ENCODE measurements around the gene MYO9B.
"Not testable (repeated sequence)": the region's sequence is repeated elsewhere in the genome, so short reads cannot be mapped to it uniquely, and the experiment has no call there.

The MYO9B gene

DNA sequence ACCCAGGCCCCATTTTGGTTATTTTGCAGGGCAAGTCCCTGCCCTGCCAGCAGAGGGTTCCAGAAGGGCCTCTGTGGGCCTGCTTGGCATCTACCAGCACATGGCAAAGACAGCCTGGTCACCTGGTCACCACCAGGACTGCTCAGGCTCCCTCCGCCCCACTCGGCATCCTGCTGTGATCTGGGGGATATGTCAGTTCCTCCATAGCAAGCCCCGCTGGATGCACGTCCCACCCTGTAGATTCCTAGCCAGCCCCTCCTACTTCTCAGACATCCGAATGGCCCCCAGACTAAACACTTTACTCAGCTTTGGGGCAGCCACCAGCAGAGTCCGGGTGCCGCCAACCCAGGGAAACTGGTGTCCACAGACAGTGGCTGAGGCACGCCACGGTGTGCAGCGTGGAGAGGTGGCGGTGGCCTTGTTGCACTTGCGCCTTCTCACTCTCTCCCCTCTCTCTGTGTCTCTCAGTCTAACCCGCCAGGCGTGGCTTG lies 107.7 kb downstream of the MYO9B start:
- no peak for DNase-seq

DNA sequence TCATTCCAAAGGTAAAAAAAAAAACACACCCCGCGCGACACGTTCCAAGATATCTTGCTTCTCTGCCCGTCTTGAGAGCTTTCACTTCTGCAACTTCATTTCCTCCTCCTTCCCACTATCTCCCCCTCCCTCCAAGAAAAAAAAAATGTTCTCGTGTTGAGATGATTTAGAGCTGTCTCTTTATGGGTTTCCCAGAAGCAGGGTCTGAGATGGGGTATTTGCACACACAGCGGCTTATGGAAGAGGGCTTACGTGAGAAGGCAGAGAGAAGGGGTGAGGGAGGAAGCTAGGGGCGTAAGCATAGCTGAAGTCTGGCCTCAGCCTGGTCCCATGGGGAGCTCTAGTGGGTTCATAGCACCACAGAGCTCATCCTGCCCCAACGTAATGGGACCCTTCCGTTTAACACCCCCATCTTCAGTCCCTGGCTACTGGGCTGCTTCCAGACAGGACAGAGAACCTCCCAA lies 108.3 kb downstream of the MYO9B start:
- DNase-seq, result no peak

DNA sequence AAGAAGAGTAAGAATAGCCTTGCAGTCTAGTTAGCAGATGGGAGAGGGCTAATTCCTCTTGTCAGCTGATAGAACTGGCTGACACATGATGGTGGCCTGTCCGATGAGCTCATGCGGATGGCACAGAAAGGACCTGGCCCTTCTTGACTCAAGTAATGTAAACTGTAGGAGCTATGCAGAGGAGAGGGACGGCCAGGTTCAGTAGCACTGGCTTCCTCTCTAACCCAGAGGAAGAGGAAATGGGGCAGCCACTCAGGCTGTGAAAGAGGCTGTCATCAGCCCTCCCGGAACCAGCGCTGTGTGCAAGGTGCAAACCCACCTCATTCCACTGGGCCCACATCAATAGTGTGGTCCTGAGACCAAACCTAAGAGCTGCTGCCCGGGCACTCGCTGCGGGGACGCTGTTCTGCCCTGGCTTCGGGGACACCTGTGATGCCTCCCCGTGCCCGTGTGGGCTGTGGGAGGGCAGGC lies 108.8 kb downstream of the MYO9B start:
- DNase-seq, result no peak

DNA sequence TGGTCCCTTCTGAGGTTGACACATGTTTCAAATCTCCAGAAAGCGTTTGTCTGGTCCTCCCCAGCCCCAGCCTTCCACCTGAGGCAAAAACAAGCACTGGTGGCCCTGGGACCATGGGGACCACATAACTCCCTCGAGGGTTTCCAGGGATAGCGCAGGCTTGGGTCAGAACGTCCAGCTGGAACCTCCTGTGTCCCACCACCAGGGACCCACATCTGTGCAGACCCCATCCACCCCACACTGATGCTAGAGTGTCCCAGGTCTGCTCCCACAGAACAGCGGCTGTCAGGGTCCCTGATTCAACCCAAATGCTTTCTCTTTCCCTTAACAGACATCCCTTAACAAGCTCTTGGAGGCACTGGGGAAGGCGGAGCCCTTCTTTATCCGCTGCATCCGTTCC lies 110.0 kb downstream of the MYO9B start:
- DNase-seq, result no peak

DNA sequence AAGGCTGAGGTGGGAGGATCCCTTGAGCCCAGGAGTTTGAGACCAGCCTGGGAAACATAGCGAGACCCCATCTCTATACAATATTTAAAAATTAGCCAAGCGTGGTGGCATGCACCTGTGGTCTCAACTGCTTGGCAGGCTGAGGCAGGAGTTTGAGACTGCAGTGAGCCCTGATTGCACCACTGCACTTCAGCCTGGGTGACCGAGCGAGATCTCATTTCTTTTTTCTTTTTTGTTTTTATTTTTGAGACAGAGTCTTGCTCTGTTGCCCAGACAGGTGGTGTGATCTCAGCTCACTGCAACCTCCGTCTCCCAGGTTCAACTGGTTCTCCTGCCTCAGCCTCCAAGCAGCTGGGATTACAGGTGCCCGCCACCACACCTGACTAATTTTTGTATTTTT lies 116.2 kb downstream of the MYO9B start:
- not testable (repeated sequence) for DNase-seq

DNA sequence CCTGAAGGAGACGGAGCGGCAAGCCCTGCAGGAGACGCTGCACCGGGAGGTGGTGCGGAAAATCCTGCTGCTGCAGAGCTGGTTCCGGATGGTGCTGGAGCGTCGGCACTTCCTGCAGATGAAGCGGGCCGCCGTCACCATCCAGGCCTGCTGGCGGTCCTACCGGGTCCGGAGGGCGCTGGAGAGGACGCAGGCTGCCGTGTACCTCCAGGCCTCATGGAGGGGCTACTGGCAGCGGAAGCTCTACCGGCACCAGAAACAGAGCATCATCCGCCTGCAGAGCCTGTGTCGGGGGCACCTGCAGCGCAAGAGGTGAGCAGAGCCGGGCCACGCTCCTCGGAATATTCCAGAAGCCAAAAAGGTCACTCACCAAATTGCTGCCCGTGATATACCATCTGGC lies 117.2 kb downstream of the MYO9B start:
- no peak for DNase-seq

DNA sequence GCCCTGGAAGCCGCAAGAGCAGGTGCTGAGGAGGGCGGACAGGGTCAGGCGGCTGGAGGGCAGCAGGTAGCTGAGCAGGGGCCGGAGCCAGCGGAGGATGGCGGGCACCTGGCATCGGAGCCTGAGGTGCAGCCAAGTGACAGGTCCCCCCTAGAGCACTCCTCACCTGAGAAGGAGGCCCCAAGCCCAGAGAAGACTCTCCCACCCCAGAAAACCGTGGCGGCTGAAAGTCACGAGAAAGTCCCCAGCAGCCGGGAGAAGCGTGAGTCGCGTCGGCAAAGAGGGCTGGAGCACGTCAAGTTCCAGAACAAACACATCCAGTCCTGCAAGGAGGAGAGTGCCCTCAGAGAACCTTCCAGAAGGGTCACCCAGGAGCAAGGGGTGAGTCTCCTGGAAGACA lies 119.0 kb downstream of the MYO9B start:
- DNase-seq, result no peak

DNA sequence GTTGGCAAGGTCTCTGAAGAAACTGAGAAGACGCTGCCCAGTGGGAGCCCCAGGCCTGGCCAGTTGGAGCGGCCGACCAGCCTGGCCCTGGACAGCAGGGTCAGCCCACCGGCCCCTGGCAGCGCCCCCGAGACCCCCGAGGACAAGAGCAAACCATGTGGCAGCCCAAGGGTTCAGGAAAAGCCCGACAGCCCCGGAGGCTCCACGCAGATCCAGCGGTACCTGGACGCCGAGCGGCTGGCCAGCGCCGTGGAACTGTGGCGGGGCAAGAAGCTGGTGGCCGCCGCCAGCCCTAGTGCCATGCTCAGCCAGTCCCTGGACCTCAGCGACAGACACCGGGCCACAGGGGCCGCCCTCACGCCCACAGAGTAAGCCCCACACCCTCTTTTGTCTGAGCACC lies 119.5 kb downstream of the MYO9B start:
- DNase-seq, result no peak

DNA sequence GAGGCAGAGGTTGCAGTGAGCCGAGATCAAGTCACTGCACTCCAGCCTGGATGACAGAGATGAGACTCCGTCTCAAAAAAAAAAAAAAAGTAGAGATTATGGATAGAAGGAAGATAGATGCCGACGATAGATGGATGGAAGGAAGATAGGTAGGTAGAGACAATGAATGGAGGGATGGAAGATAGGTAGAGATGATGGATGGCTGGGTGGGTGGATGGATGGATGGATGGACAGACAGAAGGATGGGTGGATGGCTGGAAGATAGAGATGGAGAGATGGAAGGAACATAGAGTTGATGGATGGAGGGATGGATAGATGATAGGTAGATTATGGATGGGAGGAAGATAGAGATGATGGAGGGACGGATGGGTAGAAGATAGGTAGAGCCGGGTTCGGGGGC lies 121.0 kb downstream of the MYO9B start:
- no peak for DNase-seq

DNA sequence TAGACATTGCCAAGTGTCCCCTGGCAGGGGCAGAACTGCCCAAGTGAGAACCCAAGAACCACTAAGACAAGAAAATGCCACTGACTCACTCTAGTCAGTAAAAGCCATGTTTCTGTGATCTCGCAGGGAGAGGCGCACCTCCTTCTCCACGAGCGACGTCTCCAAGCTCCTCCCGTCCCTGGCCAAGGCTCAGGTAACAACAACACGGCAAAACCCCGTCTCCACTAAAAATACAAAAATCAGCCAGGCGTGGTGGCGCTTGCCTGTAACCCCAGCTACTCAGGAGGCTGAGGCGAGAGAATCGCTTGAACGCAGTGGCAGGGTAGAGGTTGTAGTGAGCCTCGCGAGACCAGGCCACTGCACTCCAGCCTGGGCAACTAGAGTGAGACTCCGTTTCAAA lies 122.1 kb downstream of the MYO9B start:
- DNase-seq, result no peak

DNA sequence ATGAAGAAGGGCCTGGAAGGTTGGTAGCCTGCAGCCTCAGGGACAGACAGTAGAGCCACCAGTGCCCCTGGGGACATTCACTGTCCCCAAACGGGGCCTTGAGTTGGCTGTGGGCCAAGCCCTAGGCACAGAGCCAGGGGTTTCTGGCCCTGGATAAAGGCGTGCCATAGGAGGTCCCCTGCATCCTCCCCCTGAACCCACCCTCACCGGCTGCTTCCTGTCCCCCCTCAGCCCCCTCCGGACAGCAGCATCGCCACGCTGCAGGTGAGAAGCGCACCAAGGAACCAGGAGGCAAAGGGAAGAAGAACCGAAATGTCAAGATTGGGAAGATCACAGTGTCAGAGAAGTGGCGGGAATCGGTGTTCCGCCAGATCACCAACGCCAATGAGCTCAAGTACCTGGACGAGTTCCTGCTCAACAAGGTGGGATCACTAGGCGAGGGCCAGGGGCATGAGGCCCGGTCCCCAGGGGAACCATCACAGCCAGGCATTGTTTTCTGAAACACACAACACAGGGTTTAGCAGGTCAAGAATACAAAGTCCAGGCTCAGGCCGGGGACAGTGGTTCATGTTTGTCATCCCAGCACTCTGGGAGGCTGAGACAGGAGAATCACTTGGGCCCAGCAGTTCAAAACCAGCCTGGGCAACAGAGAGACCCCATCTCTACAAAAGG lies 125.0 kb downstream of the MYO9B start:
- no peak for DNase-seq

DNA sequence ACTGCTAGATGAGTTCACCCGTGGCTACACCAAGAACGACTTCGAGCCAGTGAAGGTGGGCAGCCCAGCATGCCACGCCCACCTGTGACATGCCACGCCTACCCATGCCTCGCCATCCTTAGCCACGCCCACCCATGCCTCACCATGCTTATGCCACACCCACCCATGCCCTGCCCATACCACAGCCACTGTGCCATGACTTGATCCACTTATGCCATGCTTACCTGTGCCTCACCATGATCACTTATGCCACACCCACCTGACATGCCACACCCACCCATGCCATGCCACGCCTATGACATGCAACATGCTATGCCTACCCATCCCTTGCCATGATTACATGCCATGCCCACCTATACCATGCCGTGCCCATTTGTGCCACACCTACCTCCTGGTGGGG lies 126.7 kb downstream of the MYO9B start:
- no peak for DNase-seq

DNA sequence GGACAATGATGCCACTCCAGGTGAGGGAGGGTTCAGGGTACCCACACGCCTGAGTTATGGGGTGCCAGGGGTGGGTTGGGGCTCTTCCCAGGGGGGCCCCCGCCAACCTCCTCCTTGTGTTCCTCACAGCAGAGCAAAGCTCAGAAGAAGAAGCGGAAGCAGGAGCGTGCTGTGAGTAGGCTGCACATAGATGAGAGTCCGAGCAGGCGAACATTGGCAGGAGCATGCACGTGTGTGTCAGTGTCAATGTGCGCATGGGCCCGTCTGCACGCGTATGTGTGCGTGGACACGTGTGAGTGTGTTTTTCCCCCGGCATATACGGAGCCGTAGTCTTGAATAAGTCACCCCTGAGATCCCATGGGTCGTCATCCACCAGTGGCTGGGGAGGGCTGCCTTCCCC lies 127.1 kb downstream of the MYO9B start:
- DNase-seq, result no peak

DNA sequence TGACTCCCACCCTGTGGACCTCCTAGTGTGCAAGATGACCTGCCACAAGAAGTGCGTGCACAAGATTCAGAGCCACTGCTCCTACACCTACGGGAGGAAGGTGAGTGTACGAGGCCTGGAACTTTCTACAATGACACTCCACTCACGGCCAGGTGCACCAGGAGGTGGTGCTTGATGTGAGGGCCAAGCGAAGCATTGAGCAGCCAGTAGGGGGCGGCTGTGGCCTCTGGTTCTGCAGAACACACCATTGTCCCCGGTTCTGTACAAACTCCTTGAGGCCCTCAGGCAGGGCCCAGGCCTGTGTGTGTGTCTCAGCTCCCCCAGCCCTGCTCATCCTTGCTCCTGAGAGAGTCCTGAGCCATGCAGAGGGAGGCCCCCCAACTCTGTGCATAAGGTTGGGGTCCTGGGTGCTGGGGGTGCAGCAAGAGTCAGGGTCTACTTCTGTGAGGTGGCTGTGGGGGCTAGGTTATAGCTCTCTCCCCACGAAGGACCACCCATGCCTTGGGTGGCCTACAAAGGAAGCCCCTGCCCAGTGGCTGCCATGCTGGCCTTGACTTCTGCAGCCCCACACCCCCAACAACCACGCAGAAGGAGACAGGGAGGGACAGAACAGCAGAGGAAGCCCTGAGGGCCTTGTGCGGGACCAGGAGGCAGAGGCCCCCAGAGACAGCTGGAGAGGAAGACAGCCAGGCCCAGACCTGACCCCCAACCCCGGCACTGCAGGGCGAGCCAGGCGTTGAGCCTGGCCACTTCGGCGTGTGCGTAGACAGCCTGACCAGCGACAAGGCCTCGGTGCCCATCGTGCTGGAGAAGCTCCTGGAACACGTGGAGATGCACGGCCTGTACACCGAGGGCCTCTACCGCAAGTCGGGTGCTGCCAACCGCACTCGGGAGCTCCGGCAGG lies 129.9 kb downstream of the MYO9B start:
- peak; percentile 56 for DNase-seq

DNA sequence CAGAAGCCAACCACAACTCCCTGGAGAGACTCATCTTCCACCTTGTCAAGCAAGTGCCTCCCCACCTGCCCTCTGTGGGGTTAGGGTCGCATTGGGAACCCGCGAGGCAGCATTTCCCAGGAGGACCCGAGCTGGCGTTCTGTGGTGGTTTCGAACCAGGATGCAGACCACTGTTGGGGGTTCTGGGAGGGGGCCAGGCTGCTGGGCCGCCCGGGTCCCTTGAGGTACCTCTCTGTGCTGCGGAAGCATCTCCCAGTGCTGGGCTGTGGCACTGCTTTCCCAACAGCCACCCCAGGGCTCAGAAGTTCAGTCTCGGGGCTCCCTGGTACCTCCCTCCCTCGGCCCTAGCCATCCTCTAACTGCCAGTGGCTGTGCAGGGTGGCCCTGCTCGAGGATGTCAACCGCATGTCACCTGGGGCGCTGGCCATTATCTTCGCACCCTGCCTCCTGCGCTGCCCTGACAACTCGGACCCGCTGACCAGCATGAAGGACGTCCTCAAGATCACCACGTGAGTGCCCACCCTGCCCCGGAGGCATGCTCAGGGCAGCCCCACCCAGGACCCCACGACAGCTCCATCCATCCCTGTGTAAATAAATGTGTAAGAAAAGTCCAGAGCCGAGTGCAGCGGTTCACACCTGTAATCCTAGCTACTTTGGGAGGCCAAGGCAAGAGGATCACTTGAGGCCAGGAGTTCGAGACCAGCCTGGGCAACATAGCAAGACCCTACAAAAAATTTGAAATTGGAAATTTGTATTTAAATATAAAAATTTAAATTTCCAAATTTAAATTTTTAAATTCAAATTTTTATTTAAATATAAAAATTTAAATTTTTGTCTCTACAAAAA lies 131.4 kb downstream of the MYO9B start:
- no peak for DNase-seq

DNA sequence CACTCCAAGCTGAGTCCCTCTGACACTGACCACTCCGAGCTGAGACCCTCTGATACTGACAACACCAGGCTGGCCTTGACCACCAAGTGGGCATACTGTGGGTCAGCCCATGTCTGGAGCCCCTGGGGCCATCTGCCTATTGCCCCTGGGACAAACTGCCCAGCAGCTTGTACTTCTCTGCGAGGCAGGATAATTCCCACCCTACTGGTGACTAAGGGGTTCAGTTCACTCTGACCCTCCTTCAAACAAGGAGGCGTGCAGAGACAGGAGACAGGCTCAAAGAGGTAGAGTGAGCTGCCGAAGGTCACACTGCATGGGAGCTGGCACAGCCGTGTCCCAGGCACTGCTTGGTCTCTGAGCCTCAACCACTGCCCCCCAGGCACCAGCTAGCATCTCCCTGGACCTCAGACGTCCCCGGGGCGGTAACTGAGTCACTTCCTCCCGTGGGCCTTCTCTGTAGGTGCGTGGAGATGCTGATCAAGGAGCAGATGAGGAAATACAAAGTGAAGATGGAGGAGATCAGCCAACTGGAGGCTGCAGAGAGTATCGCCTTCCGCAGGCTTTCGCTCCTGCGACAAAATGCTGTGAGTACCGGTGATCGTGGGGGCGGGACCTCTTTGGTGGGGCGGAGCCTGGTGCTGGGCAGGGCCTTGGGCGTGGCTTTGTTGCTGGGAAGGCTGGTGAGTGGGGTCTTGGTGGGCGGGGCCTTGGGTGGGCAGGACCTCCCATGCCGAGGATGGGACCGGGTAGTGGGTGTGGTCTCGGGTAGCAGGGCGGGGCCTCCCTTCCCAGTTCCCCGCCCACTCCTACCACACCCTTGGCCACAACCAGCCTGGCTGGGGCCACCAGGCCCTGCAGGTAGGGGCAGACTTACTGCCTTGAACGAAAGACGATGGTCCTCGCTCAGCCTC lies 133.8 kb downstream of the MYO9B start:
- no peak for DNase-seq

DNA sequence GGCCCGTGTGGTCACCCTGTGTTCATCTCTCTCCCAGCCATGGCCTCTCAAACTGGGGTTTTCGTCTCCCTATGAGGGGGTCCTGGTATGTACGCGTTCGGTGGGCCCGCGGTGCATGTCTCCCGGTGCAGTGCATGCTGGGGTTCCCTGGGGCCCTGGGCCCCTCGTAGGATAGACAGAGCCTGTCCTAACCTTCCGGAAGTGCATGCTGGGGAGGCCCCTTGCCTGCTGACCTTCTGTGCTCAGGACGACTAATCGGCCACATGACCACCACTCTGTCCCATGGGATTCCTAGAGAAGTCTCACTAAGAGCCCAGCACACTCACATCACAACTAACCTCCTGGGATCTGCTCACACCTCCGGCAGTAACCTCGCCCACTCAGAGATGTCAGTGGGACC lies 134.7 kb downstream of the MYO9B start:
- no peak for DNase-seq

DNA sequence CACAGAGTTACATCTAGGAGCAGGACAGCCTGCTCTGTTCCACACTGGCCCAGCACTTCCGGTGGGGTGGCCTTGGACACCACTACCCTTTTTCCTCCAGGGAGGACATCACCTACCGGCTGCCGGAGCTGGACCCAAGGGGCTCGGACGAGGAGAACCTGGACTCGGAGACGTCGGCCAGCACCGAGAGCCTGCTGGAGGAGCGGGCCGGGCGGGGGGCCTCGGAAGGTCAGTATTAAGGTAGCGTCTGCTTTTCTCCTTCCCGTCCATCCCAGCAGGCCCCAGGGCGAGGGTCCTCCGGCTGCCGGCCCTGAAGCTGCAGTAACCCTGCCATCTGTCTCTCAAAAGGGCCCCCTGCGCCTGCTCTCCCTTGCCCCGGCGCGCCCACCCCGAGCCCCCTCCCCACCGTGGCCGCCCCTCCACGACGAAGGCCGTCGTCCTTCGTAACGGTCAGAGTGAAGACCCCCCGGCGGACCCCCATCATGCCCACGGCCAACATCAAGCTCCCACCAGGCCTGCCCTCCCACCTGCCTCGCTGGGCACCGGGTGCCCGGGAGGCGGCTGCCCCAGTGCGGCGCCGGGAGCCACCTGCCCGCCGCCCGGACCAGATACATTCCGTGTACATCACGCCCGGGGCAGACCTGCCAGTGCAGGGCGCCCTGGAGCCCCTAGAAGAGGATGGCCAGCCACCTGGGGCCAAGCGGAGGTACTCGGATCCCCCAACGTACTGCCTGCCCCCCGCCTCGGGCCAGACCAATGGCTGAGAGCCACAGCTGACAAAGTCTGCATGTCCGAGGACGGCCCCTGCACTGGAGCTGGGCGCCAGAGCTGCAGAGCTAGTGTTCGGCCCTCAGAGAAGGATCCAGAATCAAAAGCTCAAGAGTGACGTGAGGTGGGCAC lies 136.2 kb downstream of the MYO9B start:
- no peak for DNase-seq

DNA sequence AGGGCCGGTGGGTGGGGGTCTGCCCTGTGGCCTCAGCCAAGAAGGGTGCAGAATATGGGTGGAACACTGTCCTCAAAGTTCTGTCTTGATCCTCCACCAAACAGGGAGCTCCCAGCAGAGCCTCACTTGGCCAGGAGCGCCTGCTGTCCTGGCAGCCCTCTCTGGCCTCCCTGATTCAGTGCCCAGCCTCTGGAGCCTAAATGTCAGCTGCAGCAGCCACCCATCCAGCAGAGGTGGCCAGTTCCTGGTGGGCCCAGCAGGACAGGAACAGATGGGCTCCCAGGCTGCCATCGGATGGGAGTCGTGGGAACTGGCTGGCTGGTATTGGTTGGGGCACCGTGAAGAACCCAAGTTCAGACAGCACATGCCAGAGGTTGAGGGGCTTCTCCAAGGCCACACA lies 137.8 kb downstream of the MYO9B start:
- DNase-seq, result no peak

DNA sequence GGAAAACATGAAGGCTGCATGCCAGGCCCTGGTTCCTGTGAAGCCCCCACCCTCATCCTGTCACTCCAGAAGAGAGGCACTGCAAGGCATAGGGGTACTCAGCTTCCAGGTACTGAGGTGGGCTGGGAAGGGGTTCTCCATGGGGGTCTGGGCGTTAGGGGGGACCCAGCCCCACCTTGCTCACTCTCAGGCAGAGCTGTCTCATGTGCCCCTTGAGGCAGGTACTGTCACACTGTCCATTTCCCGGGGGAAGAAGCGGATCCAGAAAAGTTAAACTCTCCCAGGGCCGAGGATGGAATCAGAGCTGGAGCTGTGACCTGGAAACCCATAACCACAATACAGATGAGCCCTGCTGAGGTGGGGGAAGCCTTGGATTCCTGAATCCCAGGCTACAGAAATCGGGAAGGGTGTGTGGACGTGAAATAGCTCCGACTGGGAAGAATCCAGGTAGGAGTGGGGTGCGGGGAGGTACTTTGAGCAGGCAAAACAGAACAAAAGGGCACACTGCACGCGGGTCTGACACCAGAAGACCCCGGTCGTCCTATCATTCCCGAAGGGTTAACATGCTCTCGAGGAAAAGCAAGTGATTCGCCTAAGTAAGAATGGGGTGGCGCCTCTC lies 139.0 kb downstream of the MYO9B start:
- no peak for DNase-seq
